GM13977 (cell line): ENCODE results near the gene SAMD14.

Experiments used
- DNase-seq: peaks from one replicate; pipeline ENCODE4 v3.0.0; 2012; ENCODE audit warnings: low spot score
- in situ Hi-C: fragments of 300-500 bp; cut with MboI; formaldehyde crosslinking; loops from one replicate; pipeline ENCODE4 v1.12.0; 2022; ENCODE audit warnings: low sequenced_read_pairs, low pct_unique_long_range_greater_than_20kb, mixed read lengths, inconsistent platforms; ENCODE audit not compliant: unreplicated experiment
- TF ChIP-seq, protein P1 (sequence below): IDR thresholded peaks from 2 replicates; pipeline ENCODE4 v1.5.1; 2012; ENCODE audit warnings: mild to moderate bottlenecking, control low read depth; ENCODE audit not compliant: insufficient read depth; ENCODE audit errors: extremely low read depth, missing control alignments

The SAMD14 gene

DNA sequence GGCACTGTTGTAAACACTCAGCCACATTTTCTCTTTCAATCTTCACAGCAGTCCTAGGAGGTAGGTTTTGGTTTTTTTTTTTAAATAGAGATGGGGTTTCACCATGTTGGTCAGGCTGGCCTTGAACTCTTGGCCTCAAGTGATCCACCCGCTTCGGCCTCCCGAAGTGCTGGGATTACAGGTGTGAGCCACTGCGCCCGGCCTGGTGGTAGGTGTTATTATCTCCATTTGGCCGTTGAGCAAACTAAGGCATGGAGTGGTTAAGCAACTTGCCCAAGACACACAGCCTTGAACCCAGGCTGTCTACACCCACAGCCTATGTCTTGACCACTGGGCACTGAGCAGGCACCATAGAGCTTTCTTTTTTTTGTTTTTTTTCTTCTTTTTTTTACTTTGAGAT, 44.5 kb upstream of the SAMD14 start:
- TF ChIP-seq, protein P1, sequence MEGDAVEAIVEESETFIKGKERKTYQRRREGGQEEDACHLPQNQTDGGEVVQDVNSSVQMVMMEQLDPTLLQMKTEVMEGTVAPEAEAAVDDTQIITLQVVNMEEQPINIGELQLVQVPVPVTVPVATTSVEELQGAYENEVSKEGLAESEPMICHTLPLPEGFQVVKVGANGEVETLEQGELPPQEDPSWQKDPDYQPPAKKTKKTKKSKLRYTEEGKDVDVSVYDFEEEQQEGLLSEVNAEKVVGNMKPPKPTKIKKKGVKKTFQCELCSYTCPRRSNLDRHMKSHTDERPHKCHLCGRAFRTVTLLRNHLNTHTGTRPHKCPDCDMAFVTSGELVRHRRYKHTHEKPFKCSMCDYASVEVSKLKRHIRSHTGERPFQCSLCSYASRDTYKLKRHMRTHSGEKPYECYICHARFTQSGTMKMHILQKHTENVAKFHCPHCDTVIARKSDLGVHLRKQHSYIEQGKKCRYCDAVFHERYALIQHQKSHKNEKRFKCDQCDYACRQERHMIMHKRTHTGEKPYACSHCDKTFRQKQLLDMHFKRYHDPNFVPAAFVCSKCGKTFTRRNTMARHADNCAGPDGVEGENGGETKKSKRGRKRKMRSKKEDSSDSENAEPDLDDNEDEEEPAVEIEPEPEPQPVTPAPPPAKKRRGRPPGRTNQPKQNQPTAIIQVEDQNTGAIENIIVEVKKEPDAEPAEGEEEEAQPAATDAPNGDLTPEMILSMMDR, result no peak
- DNase-seq, result no peak
- in situ Hi-C loops, result no loop called here

DNA sequence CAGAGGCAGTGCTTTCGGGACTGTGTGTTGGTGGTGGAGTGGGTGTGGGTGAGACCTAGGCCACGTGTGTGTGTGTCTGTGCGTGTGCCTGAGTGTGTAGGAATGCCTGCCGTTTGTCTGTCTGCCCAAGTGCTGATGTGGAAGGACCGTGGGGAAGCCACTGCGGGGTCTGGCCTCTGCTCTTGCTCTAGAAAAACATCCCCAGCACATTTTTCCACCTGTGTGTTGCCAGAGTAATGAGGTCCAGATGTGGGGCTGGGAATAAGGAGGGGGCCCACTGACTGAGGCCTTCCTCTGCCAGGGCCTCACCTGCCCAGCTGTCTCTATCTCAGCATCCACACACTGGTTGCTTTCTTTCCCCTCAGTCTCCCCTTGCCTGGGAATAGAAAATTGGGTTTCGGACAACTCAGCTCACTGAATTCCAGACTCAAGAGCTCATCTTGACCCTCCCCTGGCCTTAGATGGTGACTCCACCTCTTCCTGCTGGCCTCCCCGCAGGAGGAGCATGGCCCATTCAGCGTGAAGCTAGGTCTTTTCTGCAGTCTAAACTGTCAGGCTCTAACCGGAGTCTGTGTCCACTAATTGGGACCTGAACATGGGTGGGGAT, 43.5 kb upstream of the SAMD14 start:
- TF ChIP-seq, protein P1, result no peak
- no peak for DNase-seq
- in situ Hi-C loops, result no loop called here

DNA sequence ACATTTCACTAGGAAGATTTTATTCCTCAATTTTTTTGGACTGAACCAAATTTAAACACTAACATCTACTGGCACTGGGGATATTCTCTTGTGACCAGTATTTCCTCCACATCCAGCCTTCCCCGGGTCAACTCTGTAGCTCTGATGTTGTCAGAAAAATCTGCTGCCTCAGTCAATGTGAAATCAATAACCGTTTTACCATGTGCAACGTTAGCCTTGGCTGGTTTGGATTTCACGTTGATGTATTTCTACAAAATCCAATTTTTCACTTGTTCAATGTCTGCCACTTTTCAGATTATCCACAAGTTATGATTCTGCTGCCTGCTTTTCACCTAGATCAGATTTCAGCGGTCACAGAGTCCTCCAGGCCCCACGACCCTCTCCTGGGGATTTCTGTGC, 43.0 kb upstream of the SAMD14 start:
- TF ChIP-seq, protein P1, result no peak
- in situ Hi-C loops, result no loop called here
- no peak for DNase-seq

DNA sequence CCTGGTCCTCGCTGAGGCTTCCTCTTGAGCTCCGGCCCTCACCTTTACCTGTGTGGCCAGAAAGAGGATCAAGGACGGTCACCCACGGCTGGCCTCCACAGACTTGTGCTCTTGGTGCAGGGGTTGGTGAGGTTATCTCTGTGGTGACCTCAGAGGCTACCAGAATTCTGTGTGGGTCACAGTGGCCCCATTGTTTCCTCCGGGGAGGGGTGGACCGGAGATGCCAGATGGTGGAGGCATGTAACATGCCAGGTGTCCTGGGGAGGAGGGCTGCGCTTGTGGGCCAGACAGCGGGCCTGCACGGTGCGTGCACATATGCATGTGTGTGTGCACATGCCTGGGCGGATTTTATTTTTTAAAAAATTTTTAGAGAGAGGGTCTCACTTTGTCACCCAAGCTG, 42.2 kb upstream of the SAMD14 start:
- TF ChIP-seq, protein P1, result no peak
- in situ Hi-C loops, result no loop called here
- DNase-seq, result no peak

DNA sequence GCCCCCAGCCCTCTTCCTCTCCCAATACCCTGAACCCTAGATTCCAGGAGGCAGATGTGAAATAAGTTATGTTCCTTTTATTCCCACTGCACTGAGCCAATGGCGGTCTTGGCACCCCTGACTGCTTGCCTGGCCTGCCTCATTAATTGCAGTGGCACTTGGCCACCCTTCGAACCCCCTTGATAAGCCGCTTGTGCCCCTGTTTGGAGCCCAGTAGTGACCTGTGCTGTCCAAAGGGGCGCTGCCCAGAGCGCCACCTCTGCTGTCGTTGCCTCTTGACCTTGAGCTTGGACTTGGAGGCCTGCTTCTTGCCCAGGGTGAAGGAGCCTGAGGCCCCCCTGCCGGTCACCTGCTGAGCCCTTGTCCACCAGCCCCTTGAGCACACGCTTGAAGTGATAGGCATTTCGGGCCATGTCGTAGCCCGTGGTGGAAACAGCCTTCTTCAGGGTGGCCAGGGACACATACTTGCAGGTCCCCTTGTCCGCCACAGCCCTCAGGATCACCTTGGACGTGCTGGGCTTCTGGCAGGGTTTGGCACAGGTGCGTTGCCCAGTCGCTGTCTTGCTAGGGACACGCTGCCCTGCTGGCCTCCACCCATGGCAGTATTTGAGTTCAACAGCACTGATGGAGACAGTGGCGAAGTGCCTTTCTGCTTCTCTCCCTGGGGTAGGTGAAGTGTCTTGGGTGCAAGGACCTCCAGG, 41.6 kb upstream of the SAMD14 start:
- TF ChIP-seq, protein P1, result no peak
- DNase-seq, result no peak
- in situ Hi-C loops, result no loop called here

DNA sequence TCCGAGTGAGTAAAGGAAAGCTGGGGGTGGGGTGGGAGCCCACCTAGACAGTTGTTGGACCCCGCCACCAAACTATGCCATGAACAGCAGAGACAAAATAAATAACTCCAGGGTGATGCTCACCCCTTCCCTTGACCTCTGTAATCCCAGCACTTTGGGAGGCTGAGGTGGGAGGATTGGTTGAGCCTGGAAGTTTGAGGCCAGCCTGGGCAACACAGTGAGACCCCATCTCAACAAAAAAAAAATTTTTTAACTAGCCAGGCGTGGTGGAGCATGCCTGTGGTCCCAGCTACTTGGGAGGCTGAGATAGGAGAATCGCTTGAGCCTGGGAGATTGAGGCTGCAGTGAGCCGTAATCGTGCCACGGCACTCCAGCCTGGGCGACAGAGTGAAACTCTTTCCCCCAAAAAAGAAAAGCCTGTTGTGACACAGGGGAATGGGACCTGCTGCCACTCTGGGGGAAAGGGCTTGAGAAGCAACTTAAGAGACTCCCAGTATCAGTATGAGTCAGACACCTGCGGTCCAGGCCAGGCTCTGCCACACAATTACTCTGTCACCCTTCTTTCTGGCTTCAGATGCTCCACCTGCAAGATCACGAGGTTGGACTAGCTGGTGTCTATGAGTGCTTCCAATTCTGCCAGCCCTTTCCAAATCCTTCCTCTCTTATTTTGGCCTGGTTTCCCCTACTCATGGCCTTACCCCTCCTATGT, 40.9 kb upstream of the SAMD14 start:
- in situ Hi-C loops, result no loop called here

More for the DNA sequence above, 40.9 kb upstream of the SAMD14 start:
- TF ChIP-seq, protein P1, result no peak
- peak; percentile 77 for DNase-seq
